Neutrophil (primary cell): ENCODE results near the gene UBE2J1.

ENCODE experiments used
- H3K27ac ChIP-seq: fragments of 200-600 bp; sonication (generic); 2 replicates; pipeline ENCODE4 v1.5.1; 2016; ENCODE audit warnings: mild to moderate bottlenecking, moderate library complexity
- H3K27me3 ChIP-seq: fragments of 200-600 bp; sonication (generic); 2 replicates; pipeline ENCODE4 v1.6.0; 2016; ENCODE audit warnings: mild to moderate bottlenecking
- H3K36me3 ChIP-seq: fragments of 200-600 bp; sonication (generic); 2 replicates; pipeline ENCODE4 v1.5.1; 2017
- H3K4me1 ChIP-seq, 2 experiments: fragments of 200-600 bp in 1 of 2; sonication (generic) in 1 of 2; 1 replicate in 1 of 2; 2 replicates in 1 of 2; pipeline versions ENCODE4 v1.5.1 to v1.6.1; 2013 to 2016; ENCODE audit warnings: low read depth in 1 of 2, low read length in 1 of 2, mild to moderate bottlenecking in 1 of 2, moderate library complexity in 1 of 2; ENCODE audit not compliant: control insufficient read depth in 1 of 2, insufficient read depth in 1 of 2
- H3K4me3 ChIP-seq, 2 experiments: fragments of 200-600 bp in 1 of 2; sonication (generic) in 1 of 2; 1 replicate in 1 of 2; 2 replicates in 1 of 2; pipeline ENCODE4 v1.5.1; 2013 to 2016; ENCODE audit warnings: low read depth in 1 of 2, low read length in 1 of 2, mild to moderate bottlenecking in 1 of 2, moderate library complexity in 1 of 2
- H3K9me3 ChIP-seq: fragments of 200-600 bp; sonication (generic); 2 replicates; pipeline ENCODE4 v1.5.1; 2016
- CTCF ChIP-seq: fragments of 200-600 bp; sonication (generic); IDR thresholded peaks from 2 replicates; pipeline ENCODE4 v1.5.1; 2016; ENCODE audit warnings: antibody characterized with exemption

The UBE2J1 gene

GRCh38 chr6:89356642-89357170 is 4.2 kb upstream of the UBE2J1 start:
- H3K36me3 ChIP-seq: no peaks in the 10 kb centered on the region
- no peak for TF ChIP-seq CTCF
- H3K27ac ChIP-seq: peak overlapping the region; percentile 53
- no peaks in the 10 kb centered on the region for H3K27me3 ChIP-seq
- no peaks in the 10 kb centered on the region for H3K9me3 ChIP-seq
- H3K4me1 ChIP-seq: peaks cover 24% of the 10 kb centered on the region in 2 experiments
- H3K4me3 ChIP-seq: no peak overlapping the region

- Histone ChIP-seq H3K4me1 (peaks cover 32 to 33% of the 10 kb centered on the region in 2 experiments), H3K27ac (no peak overlapping the region), H3K36me3 (no peaks in the 10 kb centered on the region), H3K9me3 (no peaks in the 10 kb centered on the region), H3K27me3 (no peaks in the 10 kb centered on the region), H3K4me3 (no peak overlapping the region)
- no peak for TF ChIP-seq CTCF
Observed at GRCh38 chr6:89355511-89356194, 3.1 kb upstream of the UBE2J1 start.

DNA sequence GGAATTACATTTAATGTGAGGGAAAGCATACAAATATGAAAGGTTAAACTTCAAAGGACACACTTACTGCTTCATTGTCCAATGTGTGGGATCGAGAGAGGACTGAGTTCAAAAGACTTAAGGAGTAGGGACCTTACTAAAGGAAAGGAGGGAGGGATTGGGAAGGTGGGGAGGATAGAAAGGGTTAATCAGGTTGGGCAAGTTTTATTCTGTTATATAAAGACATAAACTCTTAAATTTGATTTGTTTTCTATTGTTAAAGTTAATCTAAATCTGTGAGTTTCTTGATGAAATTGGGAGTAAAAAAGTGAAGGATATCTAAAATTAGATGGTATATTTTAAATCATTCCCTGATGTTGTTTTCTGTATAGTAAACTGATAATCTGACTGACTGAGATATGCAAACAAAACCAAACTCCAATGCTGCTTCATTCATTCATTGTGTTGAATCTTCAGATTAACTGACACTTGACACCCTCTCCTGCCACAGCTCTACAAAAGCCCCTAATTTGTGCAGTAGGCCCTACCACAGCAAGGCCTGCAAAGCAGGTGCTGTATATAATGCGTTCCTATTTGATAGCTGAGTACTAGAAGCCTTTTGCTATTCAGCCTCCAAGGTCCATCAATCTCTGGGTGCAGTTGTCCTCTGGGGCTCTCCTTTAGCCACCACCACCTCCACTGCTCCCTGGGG is 1.3 kb upstream of the UBE2J1 start:
- H3K9me3 ChIP-seq: no peaks in the 10 kb centered on the region
- peaks cover 50 to 51% of the 10 kb centered on the region in 2 experiments for H3K4me1 ChIP-seq
- peak overlapping the region in 1 of 2 experiments; percentile 93 for H3K4me3 ChIP-seq
- no peaks in the 10 kb centered on the region for H3K27me3 ChIP-seq
- no peak for TF ChIP-seq CTCF
- peak overlapping the region; percentile 95 for H3K27ac ChIP-seq
- H3K36me3 ChIP-seq: no peaks in the 10 kb centered on the region

GRCh38 chr6:89353118-89353556 is 615 bp upstream of the UBE2J1 start:
- Histone ChIP-seq H3K27me3 (no peaks in the 10 kb centered on the region), H3K4me1 (peaks cover 57 to 58% of the 10 kb centered on the region in 2 experiments), H3K27ac (peak overlapping the region; percentile 95), H3K9me3 (no peaks in the 10 kb centered on the region), H3K4me3 (peak overlapping the region; percentile 93 to 95), H3K36me3 (no peaks in the 10 kb centered on the region)
- no peak for TF ChIP-seq CTCF

DNA sequence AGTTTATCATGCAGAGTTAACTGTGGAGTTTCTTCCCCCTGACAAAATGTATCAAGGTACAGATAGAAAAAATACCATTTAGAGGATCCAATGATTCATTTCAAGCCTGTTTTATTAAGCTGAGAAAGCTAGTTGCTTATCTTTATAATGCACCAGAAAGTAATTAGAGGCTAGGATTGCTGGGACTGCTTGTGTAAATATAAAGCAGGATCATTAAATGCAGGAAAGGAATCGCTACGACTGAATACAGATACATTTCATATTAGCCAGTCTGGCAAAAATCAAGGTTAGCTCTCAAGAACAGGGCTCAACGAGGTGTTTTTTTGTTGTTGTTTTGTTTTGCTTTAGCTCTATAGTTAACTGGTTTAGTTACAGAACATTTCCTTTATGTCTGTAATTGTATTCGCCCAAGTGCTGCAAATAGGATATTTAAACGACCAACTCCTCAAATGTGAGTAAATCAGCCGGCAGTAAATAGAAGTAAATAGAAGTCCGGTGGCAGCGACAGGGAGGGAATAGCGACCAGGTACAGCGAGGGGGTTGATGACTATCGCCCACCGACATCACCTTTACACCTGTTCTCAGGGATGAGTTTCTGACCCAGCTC is 748 bp downstream of the UBE2J1 start:
- Histone ChIP-seq H3K27ac (peak overlapping the region; percentile 95), H3K4me3 (peak overlapping the region; percentile 93 to 95), H3K36me3 (no peaks in the 10 kb centered on the region), H3K4me1 (peaks cover 55% of the 10 kb centered on the region in 2 experiments), H3K9me3 (no peaks in the 10 kb centered on the region), H3K27me3 (no peaks in the 10 kb centered on the region)
- TF ChIP-seq CTCF: no peak
